Activated T-helper 9 cell treated with anti-CD3 and anti-CD28 coated beads, Interleukin-2, amount 50 U/mL, for 16 hours (primary cell): ENCODE measurements around the gene CCL11.
"Not testable (repeated sequence)": the region's sequence is repeated elsewhere in the genome, so short reads cannot be mapped to it uniquely, and the experiment has no call there.

ENCODE experiments used
- DNase-seq: peaks from one replicate; pipeline ENCODE4 v3.0.0-alpha.2; 2020; ENCODE audit warnings: low read depth

CCL11 gene

GRCh38 chr17:34307110-34307509 is 21.6 kb downstream of the CCL11 start:
- DNase-seq = no peak

GRCh38 chr17:34308371-34308770 is 22.8 kb downstream of the CCL11 start:
- DNase-seq = no peak

GRCh38 chr17:34311291-34311690 is 25.7 kb downstream of the CCL11 start:
- no peak for DNase-seq

GRCh38 chr17:34312080-34312479 is 26.5 kb downstream of the CCL11 start:
- no peak for DNase-seq

- no peak for DNase-seq
These were observed 27.6 kb downstream of the CCL11 start for GRCh38 chr17:34313164-34313563.

GRCh38 chr17:34314279-34314678 is 28.7 kb downstream of the CCL11 start:
- DNase-seq = no peak

- DNase-seq = no peak
These were observed 32.9 kb downstream of the CCL11 start for GRCh38 chr17:34318474-34318873.

- no peak for DNase-seq
These were observed 33.5 kb downstream of the CCL11 start, which contains the start of gene CCL8 for GRCh38 chr17:34319039-34319483. Gene CCL8 (plus strand): TSS chr17:34319435. CDS start chr17:34319502, 67 bp downstream.

GRCh38 chr17:34321964-34322363 is 36.4 kb downstream of the CCL11 start:
- no peak for DNase-seq

GRCh38 chr17:34327580-34327979 is 42.0 kb downstream of the CCL11 start:
- not testable (repeated sequence) for DNase-seq

- DNase-seq = no peak
These were observed 52.2 kb downstream of the CCL11 start for GRCh38 chr17:34337701-34338100.
